Right cardiac atrium (tissue), 5 donors: Measurements from ENCODE around the gene SOX11. TPM values are rescaled to one million over a fixed set of nuclear protein-coding genes. Genes with fewer than 3 reads are reported as not detected.
A peak's percentile ranks its signal among the peaks of the same experiment; 100 is the strongest.

Source experiments
- ATAC-seq, 2 donors: fragments of 200-7000 bp; cut with Tn5 transposase; one replicate each; pipeline versions ENCODE4 v1.8.0 to v1.9.1; 2020; ENCODE audit warnings: moderate library complexity in 2 of 2, mild to moderate bottlenecking in 1 of 2
- DNase-seq, 3 donors: peaks; one replicate each; pipeline ENCODE4 v3.0.0-alpha.2; 2020
- H3K27ac ChIP-seq: one replicate; pipeline ENCODE4 v1.5.1; 2013; ENCODE audit warnings: mild to moderate bottlenecking, low read length, control low read depth, moderate library complexity
- H3K27me3 ChIP-seq: one replicate; pipeline ENCODE4 v1.6.1; 2013; ENCODE audit not compliant: control insufficient read depth, insufficient read depth
- H3K4me1 ChIP-seq: one replicate; pipeline ENCODE4 v1.6.1; 2013; ENCODE audit warnings: low read length; ENCODE audit not compliant: control insufficient read depth, insufficient read depth
- H3K4me3 ChIP-seq: one replicate; pipeline ENCODE4 v1.5.1; 2013; ENCODE audit warnings: low read length, control low read depth
- H3K9me3 ChIP-seq: one replicate; pipeline ENCODE4 v1.6.1; 2013; ENCODE audit warnings: low read length; ENCODE audit not compliant: control insufficient read depth
- WGBS: extraction: QIAGEN DNeasy Blood & Tissue Kit; methylation state at CpG from one replicate; pipeline ENCODE4 v1.1.7; 2013; 5-methylcytosine and 5-hydroxymethylcytosine counted together
- intact Hi-C, 4 donors: fragments of 100-400 bp; cut with DNase I; formaldehyde crosslinking; loops; one replicate each; pipeline versions ENCODE4 v1.11.0 to v1.14.0; 2022 to 2023
- polyA plus RNA-seq: library from polyadenylated mRNA; stranded (reverse); fragments of 200-250 nt; gene quantifications from one replicate; pipeline ENCODE4 v1.2.3, GENCODE V29; 2013
- total RNA-seq, 4 donors: library from RNA; stranded (reverse); fragmentation: NEBNext Ultra II Directional; extraction: Animal tissue kit (Norgen Biotek cat#: 25700); gene quantifications; one replicate each; pipeline ENCODE4 v1.2.1, GENCODE V29; 2021
- donor health status: healthy with polysubstance abuse.
- donor health status: DM: no; HTN: yes; CAD: no.
- donor health status: DM: no; HTN: no; CAD: no.
- donor health status: DM: no; HTN: yes; CAD: no; lungs with severe emphysema.
- donor health status: DM: yes; HTN: yes; CAD: no.

Gene SOX11
- total and polyA plus RNA-seq, 5 donors, result 0.22 to 1.1 (median 0.91) TPM

GRCh38 chr2:5725072-5725471 is 32.9 kb downstream of the SOX11 start:
- no peak for ATAC-seq
- no peaks in the 10 kb centered on the region for H3K27me3 ChIP-seq
- intact Hi-C loops, result no loop called here
- no peaks in the 10 kb centered on the region for H3K9me3 ChIP-seq
- H3K4me3 ChIP-seq, result no peak overlapping the region
- no peak for DNase-seq
- no peak overlapping the region for H3K27ac ChIP-seq
- H3K4me1 ChIP-seq, result no peaks in the 10 kb centered on the region
- WGBS, result 93% methylated on average over 1 of the region's 1 CpG

- Histone ChIP-seq H3K27me3 (no peaks in the 10 kb centered on the region), H3K4me1 (no peaks in the 10 kb centered on the region), H3K4me3 (peak overlapping the region; percentile 27), H3K27ac (no peak overlapping the region), H3K9me3 (no peaks in the 10 kb centered on the region)
- DNase-seq (no peak), ATAC-seq (peak; percentile 68 to 86)
- intact Hi-C loops, result no loop called here
- WGBS, result 4% methylated on average over 23 of the region's 23 CpGs
These were observed 33.7 kb downstream of the SOX11 start for GRCh38 chr2:5725794-5726463.

GRCh38 chr2:5727235-5727634 is 35.1 kb downstream of the SOX11 start:
- DNase-seq, result no peak
- Histone ChIP-seq H3K4me3 (no peak overlapping the region), H3K27me3 (no peaks in the 10 kb centered on the region), H3K9me3 (no peaks in the 10 kb centered on the region), H3K4me1 (no peaks in the 10 kb centered on the region), H3K27ac (no peak overlapping the region)
- no peak for ATAC-seq
- intact Hi-C loops, result no loop called here

DNA sequence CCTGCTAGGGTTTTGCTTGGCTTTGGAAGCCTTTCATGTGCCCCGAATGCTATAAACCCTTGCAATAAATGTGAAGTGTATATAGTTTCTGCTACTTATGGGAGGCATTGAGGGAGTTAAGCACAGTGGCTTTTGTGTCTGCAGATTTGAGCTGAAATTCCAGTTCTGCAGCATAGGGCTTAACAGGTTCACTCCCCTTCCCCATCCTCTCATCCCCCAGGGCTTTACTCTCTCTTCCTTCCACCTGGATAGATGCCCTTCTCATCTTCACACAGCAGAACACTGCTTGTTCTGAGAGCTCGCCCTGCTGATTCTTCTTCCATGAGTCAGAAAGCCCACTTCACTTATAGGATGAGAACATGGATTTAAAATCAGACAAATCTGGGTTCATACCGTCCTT is 37.2 kb downstream of the SOX11 start:
- H3K4me3 ChIP-seq, result no peak overlapping the region
- 86% methylated on average over 3 of the region's 3 CpGs for WGBS
- H3K27me3 ChIP-seq, result no peaks in the 10 kb centered on the region
- H3K27ac ChIP-seq, result no peak overlapping the region
- ATAC-seq (no peak), DNase-seq (no peak)
- H3K4me1 ChIP-seq, result no peaks in the 10 kb centered on the region
- no peaks in the 10 kb centered on the region for H3K9me3 ChIP-seq
- intact Hi-C loops, result no loop called here

DNA sequence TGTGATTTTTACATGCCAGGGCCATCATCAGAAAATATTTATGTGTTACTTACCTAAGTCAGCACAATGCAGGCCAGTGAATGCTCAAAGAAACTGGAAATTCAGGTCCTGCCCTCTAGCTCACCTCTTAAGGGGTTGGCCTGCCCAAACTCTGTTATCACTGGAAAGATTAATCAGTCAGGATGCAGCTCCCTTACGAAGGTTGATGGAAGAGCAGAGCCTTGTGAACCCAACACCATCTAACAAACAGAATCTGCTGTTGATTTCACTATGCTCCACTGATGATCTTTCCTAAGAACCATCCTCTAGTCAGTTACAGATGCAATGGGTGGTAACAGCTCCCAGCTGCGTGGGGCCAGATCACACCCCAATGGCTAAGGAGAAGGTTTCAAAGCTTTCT is 38.2 kb downstream of the SOX11 start:
- Histone ChIP-seq H3K27me3 (no peaks in the 10 kb centered on the region), H3K4me1 (no peaks in the 10 kb centered on the region), H3K27ac (no peak overlapping the region), H3K9me3 (no peaks in the 10 kb centered on the region), H3K4me3 (no peak overlapping the region)
- WGBS, result 72% methylated on average over 2 of the region's 2 CpGs
- ATAC-seq, result no peak
- intact Hi-C loops, result no loop called here
- no peak for DNase-seq

- ATAC-seq, result no peak
- H3K4me3 ChIP-seq, result no peak overlapping the region
- H3K27me3 ChIP-seq, result no peaks in the 10 kb centered on the region
- H3K4me1 ChIP-seq, result no peaks in the 10 kb centered on the region
- WGBS, result 81% methylated on average over 15 of the region's 15 CpGs
- intact Hi-C loops, result no loop called here
- H3K27ac ChIP-seq, result no peak overlapping the region
- no peak for DNase-seq
- H3K9me3 ChIP-seq, result no peaks in the 10 kb centered on the region
These were observed 42.8 kb downstream of the SOX11 start for GRCh38 chr2:5734859-5735520.

GRCh38 chr2:5735521-5735861 is 43.3 kb downstream of the SOX11 start:
- DNase-seq, result no peak
- Histone ChIP-seq H3K27ac (no peak overlapping the region), H3K4me3 (no peak overlapping the region), H3K9me3 (no peaks in the 10 kb centered on the region), H3K4me1 (no peaks in the 10 kb centered on the region), H3K27me3 (no peaks in the 10 kb centered on the region)
- ATAC-seq, result no peak
- WGBS, result 85% methylated on average over 6 of the region's 6 CpGs
- intact Hi-C loops, result no loop called here

DNA sequence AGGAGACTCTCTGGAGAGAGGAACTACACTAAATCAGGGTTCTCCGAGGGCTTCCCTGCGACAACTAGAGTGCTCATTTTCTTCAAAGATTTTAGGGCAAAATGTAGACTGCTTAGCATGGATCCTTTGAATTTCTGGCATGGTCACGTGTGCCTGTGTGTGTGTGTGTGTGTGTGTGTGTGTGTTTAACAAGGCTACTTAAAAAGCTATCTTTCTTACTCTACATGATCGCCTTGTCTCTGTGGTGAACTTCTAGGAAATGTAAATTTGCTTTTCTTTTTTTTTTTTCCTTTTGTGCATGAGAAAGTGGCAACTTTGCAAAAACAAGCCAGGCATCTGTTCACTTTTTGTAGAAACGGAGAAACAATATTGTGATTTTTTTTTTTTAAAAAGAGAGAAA is 43.9 kb downstream of the SOX11 start:
- Histone ChIP-seq H3K9me3 (no peaks in the 10 kb centered on the region), H3K4me3 (no peak overlapping the region), H3K27ac (no peak overlapping the region), H3K27me3 (no peaks in the 10 kb centered on the region), H3K4me1 (no peaks in the 10 kb centered on the region)
- intact Hi-C loops, result no loop called here
- WGBS, result 80% methylated on average over 5 of the region's 5 CpGs
- DNase-seq, result no peak
- no peak for ATAC-seq

DNA sequence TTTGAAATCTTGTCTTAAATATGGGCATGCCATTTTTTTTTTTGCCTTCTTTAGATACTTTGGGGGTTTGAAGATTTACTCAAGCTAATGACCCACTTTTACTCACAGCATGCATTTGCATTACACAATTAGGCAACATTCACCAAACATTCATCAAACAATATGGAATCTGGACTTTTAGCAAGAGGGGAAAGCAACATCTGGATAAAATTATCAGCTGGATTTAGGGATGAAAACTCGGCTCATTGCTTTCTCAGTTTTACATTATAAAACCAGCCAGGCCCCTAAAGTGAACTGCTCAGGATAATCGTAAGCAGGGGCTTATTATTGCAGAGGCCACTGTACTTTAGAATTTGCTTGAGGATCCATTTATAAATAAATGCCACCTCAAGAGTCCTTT is 44.7 kb downstream of the SOX11 start:
- Histone ChIP-seq H3K4me3 (no peak overlapping the region), H3K27me3 (no peaks in the 10 kb centered on the region), H3K4me1 (no peaks in the 10 kb centered on the region), H3K9me3 (no peaks in the 10 kb centered on the region), H3K27ac (no peak overlapping the region)
- ATAC-seq (no peak), DNase-seq (no peak)
- intact Hi-C loops, result no loop called here
- WGBS, result 86% methylated on average over 2 of the region's 2 CpGs

GRCh38 chr2:5740053-5740452 is 47.9 kb downstream of the SOX11 start:
- intact Hi-C loops, result no loop called here
- WGBS, result 26% methylated on average over 5 of the region's 5 CpGs
- no peaks in the 10 kb centered on the region for H3K9me3 ChIP-seq
- no peaks in the 10 kb centered on the region for H3K4me1 ChIP-seq
- no peak overlapping the region for H3K27ac ChIP-seq
- ATAC-seq (peak in 1 of 2 donors; percentile 31), DNase-seq (no peak)
- no peak overlapping the region for H3K4me3 ChIP-seq
- H3K27me3 ChIP-seq, result no peaks in the 10 kb centered on the region

DNA sequence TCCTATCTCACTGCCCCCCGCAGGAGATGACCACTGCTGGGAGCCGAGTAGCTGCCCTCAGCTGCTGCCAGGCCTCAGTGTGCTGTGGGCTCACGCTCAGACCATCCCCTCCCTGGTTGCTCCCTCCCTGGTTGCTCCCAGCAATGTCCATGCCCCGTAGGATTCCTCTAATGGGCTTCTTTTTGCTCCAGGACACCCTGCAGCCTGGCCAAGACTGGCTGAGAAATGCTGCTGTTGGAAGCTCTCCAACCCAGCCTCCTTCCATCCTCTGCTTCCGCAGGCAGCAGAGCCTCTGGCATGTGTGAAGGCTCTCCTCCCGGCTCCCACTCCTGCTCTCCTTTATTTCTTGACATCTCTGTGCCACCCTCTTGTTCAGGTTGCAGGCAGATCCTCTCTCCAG is 48.6 kb downstream of the SOX11 start:
- Histone ChIP-seq H3K4me1 (no peaks in the 10 kb centered on the region), H3K27me3 (no peaks in the 10 kb centered on the region), H3K9me3 (no peaks in the 10 kb centered on the region), H3K27ac (no peak overlapping the region), H3K4me3 (no peak overlapping the region)
- ATAC-seq (peak; percentile 26 to 44), DNase-seq (no peak)
- 57% methylated on average over 6 of the region's 6 CpGs for WGBS
- intact Hi-C loops, result no loop called here

- intact Hi-C loops, result no loop called here
- Histone ChIP-seq H3K9me3 (no peaks in the 10 kb centered on the region), H3K27ac (no peak overlapping the region), H3K4me3 (no peak overlapping the region), H3K4me1 (no peaks in the 10 kb centered on the region), H3K27me3 (no peaks in the 10 kb centered on the region)
- 85% methylated on average over 5 of the region's 5 CpGs for WGBS
- ATAC-seq, result no peak
- DNase-seq, result no peak
These were observed 49.1 kb downstream of the SOX11 start for GRCh38 chr2:5741242-5741641.
